GM12878 (cell line): ENCODE measurements around the gene TRIM41. TPM values are rescaled to one million over a fixed set of nuclear protein-coding genes. Genes with fewer than 3 reads are reported as not detected.

Experiments
- ATAC-seq: fragments of 200-7000 bp; cut with Tn5 transposase; 3 replicates; pipeline ENCODE4 v1.9.1; 2020; ENCODE audit warnings: mild to moderate bottlenecking, moderate library complexity
- BruUV-seq: library from RNA; stranded (reverse); fragments of 400-500 nt; replicated peaks from 2 replicates; lab custom pipeline; 2021; lab: Mats Ljungman, UMichigan
- CTCF ChIA-PET: fragments of 300-600 bp; sonication (Branson Sonifier 250); formaldehyde crosslinking; extraction: SDS; loops from one replicate; lab custom pipeline; 2021; ENCODE audit warnings: inconsistent platforms; lab: Yijun Ruan, JAX
- POLR2A ChIA-PET: fragments of 350-600 bp; formaldehyde crosslinking; extraction: SDS; loops from one replicate; lab custom pipeline; 2021; ENCODE audit warnings: inconsistent platforms; lab: Charles Lee
- RAD21 ChIA-PET: fragments of 300-600 bp; sonication (Branson Sonifier 250); formaldehyde crosslinking; loops from one replicate; lab custom pipeline; 2023; ENCODE audit warnings: antibody characterized with exemption; ENCODE audit not compliant: unreplicated experiment; lab: Charles Lee
- SMC1A ChIA-PET: fragments of 300-600 bp; sonication (Branson Sonifier 250); formaldehyde crosslinking; loops from one replicate; lab custom pipeline; 2023; ENCODE audit not compliant: unreplicated experiment, uncharacterized antibody; lab: Charles Lee
- DNase-seq: peaks from one replicate; pipeline ENCODE4 v3.0.0-alpha.2; 2011; ENCODE audit warnings: low read depth, low spot score
- FAIRE-seq: peaks from 3 replicates; lab custom pipeline; 2011; peaks lifted over from hg19 to GRCh38; lab: Jason Lieb, UNC
- H2AFZ ChIP-seq: 2 replicates; pipeline ENCODE4 v1.6.0; 2011; ENCODE audit warnings: low read depth, low read length, control low read depth; ENCODE audit not compliant: control insufficient read depth
- H3K27ac ChIP-seq: 2 replicates; pipeline ENCODE4 v1.5.1; 2011; ENCODE audit warnings: control low read depth; ENCODE audit not compliant: control insufficient read depth, insufficient read depth
- H3K27me3 ChIP-seq, 2 experiments: replicated peaks in 1 of 2; 2 replicates each; pipeline versions ENCODE4 v1.6.0 to v1.6.1; 2011; ENCODE audit warnings: low read length in 1 of 2; ENCODE audit not compliant: control insufficient read depth in 2 of 2, insufficient read depth in 2 of 2
- H3K36me3 ChIP-seq, 2 experiments: 2 replicates each; pipeline ENCODE4 v1.5.1; 2011; ENCODE audit warnings: low read length in 1 of 2; ENCODE audit not compliant: control insufficient read depth in 2 of 2, insufficient read depth in 2 of 2
- H3K4me1 ChIP-seq: 2 replicates; pipeline ENCODE4 v1.6.1; 2011; ENCODE audit warnings: mild to moderate bottlenecking, low read length, moderate library complexity, mixed read lengths; ENCODE audit not compliant: control insufficient read depth, insufficient read depth
- H3K4me2 ChIP-seq: 2 replicates; pipeline ENCODE4 v1.6.0; 2011; ENCODE audit warnings: control low read depth; ENCODE audit not compliant: control insufficient read depth, insufficient read depth
- H3K4me3 ChIP-seq: fragments of 200-600 bp; sonication (generic); 2 replicates; pipeline ENCODE4 v1.5.1; 2016
- H3K79me2 ChIP-seq: 2 replicates; pipeline ENCODE4 v1.6.0; 2011; ENCODE audit warnings: low read length; ENCODE audit not compliant: control insufficient read depth, insufficient read depth
- H3K9ac ChIP-seq: 2 replicates; pipeline ENCODE4 v1.8.0; 2011; ENCODE audit warnings: low read length, control low read depth, mixed read lengths; ENCODE audit not compliant: control insufficient read depth, insufficient read depth
- H3K9me3 ChIP-seq: replicated peaks from 3 replicates; pipeline ENCODE4 v1.5.1; 2011; ENCODE audit warnings: mild to moderate bottlenecking, low read length; ENCODE audit not compliant: control insufficient read depth, insufficient read depth
- H4K20me1 ChIP-seq: 2 replicates; pipeline ENCODE4 v1.6.0; 2011; ENCODE audit not compliant: control insufficient read depth, insufficient read depth
- BCL11A ChIP-seq: IDR thresholded peaks from 2 replicates; pipeline ENCODE4 v1.6.1; 2011; ENCODE audit warnings: low read depth, low read length
- CBFB ChIP-seq: IDR thresholded peaks from 2 replicates; pipeline ENCODE4 v1.6.1; 2016; ENCODE audit warnings: antibody characterized with exemption, low read depth
- CBX5 ChIP-seq: sonication (generic); IDR thresholded peaks from 2 replicates; pipeline ENCODE4 v1.6.1; 2016; ENCODE audit warnings: low read depth, moderate library complexity, mild to moderate bottlenecking, inconsistent platforms
- ETV6 ChIP-seq, 2 experiments: fragments of 450-650 bp in 1 of 2; IDR thresholded peaks in 1 of 2; conservative IDR thresholded peaks in 1 of 2; 2 replicates each; pipeline ENCODE4 v1.6.1; 2014; ENCODE audit warnings: antibody characterized with exemption in 1 of 2, borderline replicate concordance in 1 of 2, low read depth in 1 of 2, mild to moderate bottlenecking in 1 of 2, moderate library complexity in 1 of 2
- FOXK2 ChIP-seq: fragments of 450-650 bp; IDR thresholded peaks from 2 replicates; pipeline ENCODE4 v1.6.1; 2017; ENCODE audit warnings: mild to moderate bottlenecking, moderate library complexity
- HCFC1 ChIP-seq: fragments of 150-350 bp; IDR thresholded peaks from 2 replicates; pipeline ENCODE4 v1.6.1; 2014; ENCODE audit warnings: low read length
- LARP7 ChIP-seq: fragments of 450-650 bp; IDR thresholded peaks from 2 replicates; pipeline ENCODE4 v1.6.1; 2017; ENCODE audit warnings: mild to moderate bottlenecking
- NR2F1 ChIP-seq: fragments of 450-650 bp; conservative IDR thresholded peaks from 2 replicates; pipeline ENCODE4 v1.6.1; 2017; ENCODE audit warnings: mild to moderate bottlenecking
- POLR2AphosphoS2 ChIP-seq: IDR thresholded peaks from 2 replicates; pipeline ENCODE4 v1.6.1; 2011; ENCODE audit warnings: low read depth, mild to moderate bottlenecking, low read length, improper control_type of control experiment, moderate library complexity
- SMC3 ChIP-seq: IDR thresholded peaks from 2 replicates; pipeline ENCODE4 v1.6.1; 2011; ENCODE audit warnings: low read length, improper control_type of control experiment, borderline replicate concordance
- SPI1 ChIP-seq: IDR thresholded peaks from 2 replicates; pipeline ENCODE4 v1.6.1; 2011; ENCODE audit warnings: low read depth, mild to moderate bottlenecking, low read length, moderate library complexity, borderline replicate concordance; ENCODE audit not compliant: insufficient read depth
- ZBTB40 ChIP-seq: fragments of 450-650 bp; IDR thresholded peaks from 2 replicates; pipeline ENCODE4 v1.6.1; 2016; ENCODE audit warnings: mild to moderate bottlenecking, moderate library complexity, borderline replicate concordance
- WGBS: methylation state at CpG from one replicate; pipeline ENCODE4 v1.1.6; 2016; ENCODE audit warnings: low lambda C conversion rate; ENCODE audit not compliant: insufficient replicate concordance, insufficient coverage; ENCODE audit errors: missing lambda C conversion rate; 5-methylcytosine and 5-hydroxymethylcytosine counted together
- in situ Hi-C: fragments of 300-500 bp; cut with MboI; formaldehyde crosslinking; loops from 9 replicates; pipeline ENCODE4 v1.14.3; 2018; ENCODE audit warnings: mixed read lengths
- intact Hi-C: fragments of 100-400 bp; cut with micrococcal nuclease; formaldehyde crosslinking; loops from one replicate; pipeline ENCODE4 v1.14.2; 2022; ENCODE audit not compliant: unreplicated experiment
- polyA plus RNA-seq, 11 experiments: library from polyadenylated mRNA; depleted of rRNA in 4 of 11; unstranded in 6 of 11; stranded (reverse) in 5 of 11; fragments of >200 nt; fragmentation: Nextera tagmentation in 4 of 11; fragmentation: Illumina TruSeq in 1 of 11; extraction: Ambion mirVana in 4 of 11; extraction: Trizol in 1 of 11; gene quantifications; 1 replicate in 1 of 11; 2 replicates in 10 of 11; pipeline versions ENCODE4 v1.2.1 to v1.2.3, GENCODE V29; 2011 to 2016; ENCODE audit warnings: inconsistent platforms in 2 of 11, missing spikeins in 2 of 11, low read depth in 1 of 11
- total RNA-seq, 4 experiments: library from RNA; depleted of rRNA in 3 of 4; stranded (reverse); fragments of >200 nt in 3 of 4; fragmentation: Illumina TruSeq in 1 of 4; extraction: Trizol in 1 of 4; gene quantifications; 2 replicates each; pipeline versions ENCODE4 v1.2.1 to v1.2.3, GENCODE V29; 2013 to 2021

The TRIM41 gene
- total and polyA plus RNA-seq, 10 of the 15 experiments (the other 5 are each of a cell fraction or from before 2014, with no cell fraction given) = 1.0 to 28.9 (median 10.6) TPM

- POLR2A ChIA-PET = no interaction called here
These were observed 32.2 kb downstream of the TRIM41 start for GRCh38 chr5:181255276-181255675.

GRCh38 chr5:181255836-181256578, 32.9 kb downstream of the TRIM41 start:
- SMC1A ChIA-PET = interaction anchor here (0.6 to 1.5 kb wide), 5 partner anchors 11 to 454 kb away, joined by 3 to 6 read pairs (median 3); partner anchors contain the start of gene MGAT1
- RAD21 ChIA-PET = interaction anchor here (1.0 kb wide), 1 partner anchor 12 kb away, joined by 3 read pairs; no protein-coding TSS in a partner anchor
- CTCF ChIA-PET = interaction anchor here (1.2 to 1.9 kb wide), 3 partner anchors 8 to 68 kb away, joined by 5 to 6 read pairs (median 5); partner anchors contain the start of gene RACK1
- Histone ChIP-seq H4K20me1 (no peaks in the 10 kb centered on the region), H3K4me2 (no peak overlapping the region), H3K9me3 (no peaks in the 10 kb centered on the region), H2AFZ (no peak overlapping the region), H3K9ac (no peak overlapping the region), H3K4me3 (0 out of 2 replicates have a peak overlapping the region, but pooled peaks have one; percentile 2), H3K4me1 (no peaks in the 10 kb centered on the region), H3K27ac (no peak overlapping the region), H3K36me3 (peaks cover 0 to 13% of the 10 kb centered on the region in 2 experiments; a peak in 2 of 4 replicates), H3K27me3 (no peaks in the 10 kb centered on the region), H3K79me2 (peaks cover 85% of the 10 kb centered on the region)
- in situ Hi-C loops = loop anchor here (10.0 kb wide), 1 partner anchor 71 kb away; no protein-coding TSS in a partner anchor
- no peak for ATAC-seq
- intact Hi-C loops = no loop called here
- 87% methylated on average over 7 of the region's 7 CpGs for WGBS
- FAIRE-seq = no peak
- no peak for DNase-seq
- BruUV-seq = no TSS peak
- POLR2A ChIA-PET = interaction anchor here (0.6 kb wide), 1 partner anchor 100 kb away, joined by 4 read pairs; no protein-coding TSS in a partner anchor
- no peak for TF ChIP-seq BCL11A
- TF ChIP-seq ZBTB40 = no peak
- TF ChIP-seq NR2F1 = no peak
- TF ChIP-seq SPI1 = no peak
- TF ChIP-seq CBX5 = no peak
- no peak for TF ChIP-seq LARP7
- no peak for TF ChIP-seq SMC3
- no peak for TF ChIP-seq POLR2AphosphoS2
- no peak for TF ChIP-seq ETV6 (conservative IDR thresholded peaks at IDR 0.05 in 1 of 2, IDR thresholded peaks at IDR 0.05 in 1 of 2; ENCODE audit: borderline replicate concordance in 1 of 2, low read depth in 1 of 2)

More at GRCh38 chr5:181255276-181255675, 32.2 kb downstream of the TRIM41 start:
- no peak for DNase-seq
- RAD21 ChIA-PET = interaction anchor here (0.6 to 1.2 kb wide), 2 partner anchors 32 to 57 kb away, joined by 3 to 4 read pairs; partner anchors contain the start of gene TRIM41
- intact Hi-C loops (no loop called here), in situ Hi-C loops (loop anchor here (10.0 kb wide), 1 partner anchor 70 kb away; no protein-coding TSS in a partner anchor)
- no peak overlapping the region for H3K9ac ChIP-seq
- FAIRE-seq = no peak
- no peak overlapping the region for H3K4me2 ChIP-seq
- ATAC-seq = no peak
- H3K27ac ChIP-seq = no peak overlapping the region
- WGBS = 100% methylated on average over 1 of the region's 1 CpG
- H3K27me3 ChIP-seq = no peaks in the 10 kb centered on the region
- H2AFZ ChIP-seq = no peak overlapping the region
- SMC1A ChIA-PET = interaction anchor here (0.7 to 1.3 kb wide), 4 partner anchors 10 to 453 kb away, joined by 3 to 5 read pairs (median 3); partner anchors contain the start of gene MGAT1
- no TSS peak for BruUV-seq
- H3K79me2 ChIP-seq = peaks cover 84% of the 10 kb centered on the region
- no peaks in the 10 kb centered on the region for H3K9me3 ChIP-seq
- CTCF ChIA-PET = interaction anchor here (0.6 to 1.7 kb wide), 4 partner anchors 9 to 30 kb away, joined by 3 to 5 read pairs (median 3); partner anchors contain the start of gene RACK1
- H4K20me1 ChIP-seq = no peaks in the 10 kb centered on the region
- H3K4me1 ChIP-seq = no peaks in the 10 kb centered on the region
- H3K4me3 ChIP-seq = 0 out of 2 replicates have a peak overlapping the region, but pooled peaks have one; percentile 2
- no peak for TF ChIP-seq HCFC1
- no peak for TF ChIP-seq CBFB
- no peak for TF ChIP-seq FOXK2
- H3K36me3 ChIP-seq = peaks cover 0 to 13% of the 10 kb centered on the region in 2 experiments; a peak in 2 of 4 replicates
